ENCODE measurements around the gene PMFBP1.

The PMFBP1 gene, protein sequence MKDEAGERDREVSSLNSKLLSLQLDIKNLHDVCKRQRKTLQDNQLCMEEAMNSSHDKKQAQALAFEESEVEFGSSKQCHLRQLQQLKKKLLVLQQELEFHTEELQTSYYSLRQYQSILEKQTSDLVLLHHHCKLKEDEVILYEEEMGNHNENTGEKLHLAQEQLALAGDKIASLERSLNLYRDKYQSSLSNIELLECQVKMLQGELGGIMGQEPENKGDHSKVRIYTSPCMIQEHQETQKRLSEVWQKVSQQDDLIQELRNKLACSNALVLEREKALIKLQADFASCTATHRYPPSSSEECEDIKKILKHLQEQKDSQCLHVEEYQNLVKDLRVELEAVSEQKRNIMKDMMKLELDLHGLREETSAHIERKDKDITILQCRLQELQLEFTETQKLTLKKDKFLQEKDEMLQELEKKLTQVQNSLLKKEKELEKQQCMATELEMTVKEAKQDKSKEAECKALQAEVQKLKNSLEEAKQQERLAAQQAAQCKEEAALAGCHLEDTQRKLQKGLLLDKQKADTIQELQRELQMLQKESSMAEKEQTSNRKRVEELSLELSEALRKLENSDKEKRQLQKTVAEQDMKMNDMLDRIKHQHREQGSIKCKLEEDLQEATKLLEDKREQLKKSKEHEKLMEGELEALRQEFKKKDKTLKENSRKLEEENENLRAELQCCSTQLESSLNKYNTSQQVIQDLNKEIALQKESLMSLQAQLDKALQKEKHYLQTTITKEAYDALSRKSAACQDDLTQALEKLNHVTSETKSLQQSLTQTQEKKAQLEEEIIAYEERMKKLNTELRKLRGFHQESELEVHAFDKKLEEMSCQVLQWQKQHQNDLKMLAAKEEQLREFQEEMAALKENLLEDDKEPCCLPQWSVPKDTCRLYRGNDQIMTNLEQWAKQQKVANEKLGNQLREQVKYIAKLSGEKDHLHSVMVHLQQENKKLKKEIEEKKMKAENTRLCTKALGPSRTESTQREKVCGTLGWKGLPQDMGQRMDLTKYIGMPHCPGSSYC
- long read RNA-seq, partial matches to known transcripts: 3 of 28 reads
- long read RNA-seq, other reads (novel, unspliced or antisense): 25 of 28 reads

DNA sequence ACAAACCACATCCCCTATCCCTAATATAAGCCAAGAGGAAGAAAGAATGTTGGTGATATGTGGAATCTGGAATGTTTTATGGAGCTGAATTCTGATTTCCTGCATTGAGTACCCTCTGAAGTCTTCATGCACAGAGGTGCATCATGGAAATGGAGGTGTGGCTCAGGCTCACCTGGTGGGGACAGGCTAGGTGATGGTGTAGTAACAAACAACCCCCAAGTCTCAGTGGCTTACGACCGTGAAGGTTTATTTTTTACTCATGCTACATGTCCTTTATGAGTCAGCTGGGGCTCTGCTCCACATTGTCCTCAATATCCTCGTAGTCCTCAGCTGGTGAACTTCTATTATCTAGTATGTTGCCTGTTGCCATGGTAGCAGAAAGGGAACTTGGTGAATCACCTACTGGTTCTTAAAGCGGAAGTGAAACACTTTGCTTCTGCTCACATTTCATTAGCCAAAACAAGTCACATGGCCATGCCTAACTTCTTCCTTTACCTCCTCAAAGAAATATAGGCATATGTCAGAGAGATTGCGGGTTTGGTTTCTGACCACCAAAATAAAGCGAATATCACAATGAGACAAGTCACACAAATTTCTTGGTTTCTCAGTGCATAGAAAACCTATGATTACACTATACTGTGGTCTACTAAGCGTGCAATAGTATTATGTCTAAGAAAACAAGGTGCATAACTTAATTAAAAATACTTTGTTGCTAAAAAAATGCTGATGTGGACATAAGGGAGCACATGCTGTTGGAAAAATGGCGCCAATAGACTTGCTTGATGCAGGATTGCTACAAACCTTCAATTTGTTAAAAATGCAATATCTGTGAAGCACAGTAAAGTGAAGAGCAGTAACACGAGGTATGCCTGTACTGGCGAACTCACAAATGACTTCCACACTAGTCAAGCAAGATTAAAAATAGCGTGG is at the start of gene PMFBP1:
Gene PMFBP1 (minus strand): TSS at position 51 of the 930 bp plus-strand sequence. CDS start 947 bp downstream, outside the sequence.
- H3K4me3 ChIP-seq (replicated peaks; ENCODE audit: insufficient read depth, low read length): no peak within 1 kb of the TSS
- DNase-seq (ENCODE audit: low read depth in 1 of 2, low spot score in 1 of 2): peak; percentile 97 to 98
- H3K27ac ChIP-seq (replicated peaks): peak within 1 kb of the TSS; percentile 80
- no peaks in the 10 kb centered on the region for H3K27me3 ChIP-seq (ENCODE audit: insufficient read depth, poor library complexity, severe bottlenecking)
- TF ChIP-seq, protein P1, sequence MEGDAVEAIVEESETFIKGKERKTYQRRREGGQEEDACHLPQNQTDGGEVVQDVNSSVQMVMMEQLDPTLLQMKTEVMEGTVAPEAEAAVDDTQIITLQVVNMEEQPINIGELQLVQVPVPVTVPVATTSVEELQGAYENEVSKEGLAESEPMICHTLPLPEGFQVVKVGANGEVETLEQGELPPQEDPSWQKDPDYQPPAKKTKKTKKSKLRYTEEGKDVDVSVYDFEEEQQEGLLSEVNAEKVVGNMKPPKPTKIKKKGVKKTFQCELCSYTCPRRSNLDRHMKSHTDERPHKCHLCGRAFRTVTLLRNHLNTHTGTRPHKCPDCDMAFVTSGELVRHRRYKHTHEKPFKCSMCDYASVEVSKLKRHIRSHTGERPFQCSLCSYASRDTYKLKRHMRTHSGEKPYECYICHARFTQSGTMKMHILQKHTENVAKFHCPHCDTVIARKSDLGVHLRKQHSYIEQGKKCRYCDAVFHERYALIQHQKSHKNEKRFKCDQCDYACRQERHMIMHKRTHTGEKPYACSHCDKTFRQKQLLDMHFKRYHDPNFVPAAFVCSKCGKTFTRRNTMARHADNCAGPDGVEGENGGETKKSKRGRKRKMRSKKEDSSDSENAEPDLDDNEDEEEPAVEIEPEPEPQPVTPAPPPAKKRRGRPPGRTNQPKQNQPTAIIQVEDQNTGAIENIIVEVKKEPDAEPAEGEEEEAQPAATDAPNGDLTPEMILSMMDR (IDR thresholded peaks at IDR 0.05; ENCODE audit: insufficient read depth, low read length): no peak
- TF ChIP-seq SPI1 (IDR thresholded peaks at IDR 0.05; ENCODE audit: borderline replicate concordance, low read depth) (peak; percentile 97), POLR2AphosphoS5 (IDR thresholded peaks at IDR 0.05; ENCODE audit: low read depth) (peak; percentile 40; the same call in 1 of the 2 replicates)

DNA sequence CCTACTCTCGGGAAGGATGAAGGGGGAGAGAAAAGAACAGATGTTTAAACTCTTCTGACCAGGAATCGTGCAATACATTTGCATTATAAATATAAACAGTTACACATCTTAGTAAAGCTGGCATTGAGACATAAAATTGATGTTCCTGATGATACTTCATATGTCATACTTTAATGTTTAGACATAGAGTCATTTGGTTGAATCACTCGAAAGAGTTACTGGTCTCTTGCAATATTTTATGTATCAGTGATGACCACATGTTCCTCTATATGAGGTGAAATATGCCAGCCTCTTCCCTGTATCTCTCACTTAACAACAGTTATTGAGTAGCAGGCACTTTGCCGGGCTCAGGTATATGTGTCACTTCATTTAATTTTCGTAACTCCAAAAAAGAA is 49.7 kb upstream of the PMFBP1 start:
- Histone ChIP-seq H3K27ac (replicated peaks) (no peak overlapping the region), H3K4me3 (replicated peaks; ENCODE audit: insufficient read depth, low read length) (no peak overlapping the region), H3K27me3 (ENCODE audit: insufficient read depth, poor library complexity, severe bottlenecking) (no peaks in the 10 kb centered on the region)
- no peak for DNase-seq (ENCODE audit: low read depth in 1 of 2, low spot score in 1 of 2)
- TF ChIP-seq, protein P1 (IDR thresholded peaks at IDR 0.05; ENCODE audit: insufficient read depth, low read length): no peak
- TF ChIP-seq SPI1 (IDR thresholded peaks at IDR 0.05; ENCODE audit: borderline replicate concordance, low read depth) (no peak), POLR2AphosphoS5 (IDR thresholded peaks at IDR 0.05; ENCODE audit: low read depth) (no peak)
- TF ChIP-seq, protein P2, sequence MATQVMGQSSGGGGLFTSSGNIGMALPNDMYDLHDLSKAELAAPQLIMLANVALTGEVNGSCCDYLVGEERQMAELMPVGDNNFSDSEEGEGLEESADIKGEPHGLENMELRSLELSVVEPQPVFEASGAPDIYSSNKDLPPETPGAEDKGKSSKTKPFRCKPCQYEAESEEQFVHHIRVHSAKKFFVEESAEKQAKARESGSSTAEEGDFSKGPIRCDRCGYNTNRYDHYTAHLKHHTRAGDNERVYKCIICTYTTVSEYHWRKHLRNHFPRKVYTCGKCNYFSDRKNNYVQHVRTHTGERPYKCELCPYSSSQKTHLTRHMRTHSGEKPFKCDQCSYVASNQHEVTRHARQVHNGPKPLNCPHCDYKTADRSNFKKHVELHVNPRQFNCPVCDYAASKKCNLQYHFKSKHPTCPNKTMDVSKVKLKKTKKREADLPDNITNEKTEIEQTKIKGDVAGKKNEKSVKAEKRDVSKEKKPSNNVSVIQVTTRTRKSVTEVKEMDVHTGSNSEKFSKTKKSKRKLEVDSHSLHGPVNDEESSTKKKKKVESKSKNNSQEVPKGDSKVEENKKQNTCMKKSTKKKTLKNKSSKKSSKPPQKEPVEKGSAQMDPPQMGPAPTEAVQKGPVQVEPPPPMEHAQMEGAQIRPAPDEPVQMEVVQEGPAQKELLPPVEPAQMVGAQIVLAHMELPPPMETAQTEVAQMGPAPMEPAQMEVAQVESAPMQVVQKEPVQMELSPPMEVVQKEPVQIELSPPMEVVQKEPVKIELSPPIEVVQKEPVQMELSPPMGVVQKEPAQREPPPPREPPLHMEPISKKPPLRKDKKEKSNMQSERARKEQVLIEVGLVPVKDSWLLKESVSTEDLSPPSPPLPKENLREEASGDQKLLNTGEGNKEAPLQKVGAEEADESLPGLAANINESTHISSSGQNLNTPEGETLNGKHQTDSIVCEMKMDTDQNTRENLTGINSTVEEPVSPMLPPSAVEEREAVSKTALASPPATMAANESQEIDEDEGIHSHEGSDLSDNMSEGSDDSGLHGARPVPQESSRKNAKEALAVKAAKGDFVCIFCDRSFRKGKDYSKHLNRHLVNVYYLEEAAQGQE (IDR thresholded peaks at IDR 0.05; ENCODE audit: insufficient replicate concordance, low read depth): no peak

DNA sequence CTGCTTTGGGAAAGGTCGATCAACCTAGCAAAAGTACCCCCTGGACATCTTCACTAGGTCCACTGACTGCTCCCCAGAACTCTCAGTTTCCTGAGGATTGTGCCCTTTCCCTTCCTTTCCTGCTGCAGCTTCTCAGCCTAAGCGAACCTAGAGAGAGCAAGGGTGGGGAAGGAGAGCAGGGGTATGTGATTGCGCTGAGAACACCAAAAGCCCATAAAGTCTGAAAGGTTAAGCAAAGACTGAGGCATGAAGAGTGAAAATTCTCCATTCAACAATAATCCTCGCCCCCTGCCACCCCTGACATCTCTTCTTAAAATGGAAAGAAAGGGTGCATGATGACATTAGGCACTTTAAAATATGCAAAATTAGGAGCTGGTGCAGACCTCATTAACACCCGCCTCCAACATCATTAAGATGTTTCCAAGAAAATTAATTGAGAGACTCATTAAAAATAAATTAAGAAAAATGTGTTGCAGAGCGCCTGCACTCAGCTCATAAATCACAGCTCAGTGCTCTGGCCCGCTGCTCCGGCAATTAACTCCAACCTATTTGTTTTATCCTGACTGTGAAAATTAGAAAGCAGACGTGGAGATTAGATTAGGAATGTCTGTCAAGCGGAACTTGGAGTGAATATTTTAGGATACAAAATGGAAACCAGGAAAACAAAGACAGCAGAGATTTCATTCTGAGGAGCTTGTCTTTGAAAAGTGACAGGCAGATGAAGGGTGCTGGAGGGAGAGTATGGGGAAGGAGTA is 49.1 kb upstream of the PMFBP1 start:
- no peak for DNase-seq (ENCODE audit: low read depth in 1 of 2, low spot score in 1 of 2)
- Histone ChIP-seq H3K4me3 (replicated peaks; ENCODE audit: insufficient read depth, low read length) (no peak overlapping the region), H3K27me3 (ENCODE audit: insufficient read depth, poor library complexity, severe bottlenecking) (no peaks in the 10 kb centered on the region), H3K27ac (replicated peaks) (no peak overlapping the region)
- TF ChIP-seq, protein P1 (IDR thresholded peaks at IDR 0.05; ENCODE audit: insufficient read depth, low read length): no peak
- TF ChIP-seq GABPA (IDR thresholded peaks at IDR 0.05; ENCODE audit: low read depth) (no peak), POLR2AphosphoS5 (IDR thresholded peaks at IDR 0.05; ENCODE audit: low read depth) (no peak)

Measured in HL-60 (cell line).